ENCODE data around the gene IFIH1.

The IFIH1 gene

GRCh38 chr2:162256591-162256991 is 61.9 kb downstream of the IFIH1 start:
- DNase-seq: no peak

GRCh38 chr2:162254236-162254871 is 64.1 kb downstream of the IFIH1 start:
- DNase-seq: no peak

- no peak for DNase-seq
These were observed 65.0 kb downstream of the IFIH1 start for GRCh38 chr2:162253435-162253834.

DNA sequence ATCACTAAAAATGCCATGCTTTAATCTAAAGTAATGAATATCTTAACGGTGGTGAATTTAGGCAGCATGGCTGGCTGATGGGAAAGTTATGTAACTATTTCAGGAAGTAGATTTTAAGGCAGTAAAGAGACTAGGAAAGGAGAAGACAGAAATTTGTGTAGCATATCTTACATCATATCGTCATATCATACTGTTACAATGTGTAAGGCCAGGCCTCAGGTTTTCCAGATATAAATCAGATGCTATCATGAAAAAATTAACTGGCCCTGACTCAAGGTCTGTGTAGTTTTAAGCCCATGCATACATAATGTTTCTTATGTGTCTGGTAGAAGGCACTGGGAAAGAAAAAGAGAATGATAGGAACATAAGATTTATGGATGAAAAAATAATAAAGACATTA is 66.3 kb downstream of the IFIH1 start:
- DNase-seq: no peak

- DNase-seq: no peak
These were observed 72.7 kb downstream of the IFIH1 start for GRCh38 chr2:162245781-162246180.

DNA sequence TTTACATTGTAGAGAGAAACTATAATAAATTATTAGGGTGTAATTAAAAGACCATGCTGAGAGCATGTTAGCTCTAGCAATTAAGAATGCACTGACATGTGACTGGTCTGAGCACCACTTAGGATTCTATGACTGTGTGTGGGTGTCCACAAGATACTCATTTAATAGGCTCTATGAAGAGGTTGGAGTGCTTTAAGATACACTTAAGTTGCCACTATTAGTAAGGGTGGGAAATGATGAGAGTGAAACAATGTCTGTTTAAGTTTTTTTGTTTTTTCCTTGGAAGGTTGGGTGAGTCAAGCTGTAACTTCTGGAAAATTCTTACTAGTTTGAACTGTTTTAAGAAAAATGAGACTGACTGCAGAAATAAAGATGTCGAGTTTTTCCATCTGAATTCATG is 73.4 kb downstream of the IFIH1 start:
- no peak for DNase-seq

- no peak for DNase-seq
These were observed 73.9 kb downstream of the IFIH1 start for GRCh38 chr2:162244541-162245031.

- DNase-seq: no peak
These were observed 74.8 kb downstream of the IFIH1 start for GRCh38 chr2:162243715-162244114.

GRCh38 chr2:162243294-162243693 is 75.2 kb downstream of the IFIH1 start, which contains the start of gene FAP:
FAP (minus strand) TSS chr2:162243445; CDS start chr2:162243327, 118 bp downstream.
- peak; percentile 52 for DNase-seq

GRCh38 chr2:162242586-162243280 is 75.8 kb downstream of the IFIH1 start:
- DNase-seq: no peak

- no peak for DNase-seq
These were observed 76.9 kb downstream of the IFIH1 start for GRCh38 chr2:162241571-162241970.

DNA sequence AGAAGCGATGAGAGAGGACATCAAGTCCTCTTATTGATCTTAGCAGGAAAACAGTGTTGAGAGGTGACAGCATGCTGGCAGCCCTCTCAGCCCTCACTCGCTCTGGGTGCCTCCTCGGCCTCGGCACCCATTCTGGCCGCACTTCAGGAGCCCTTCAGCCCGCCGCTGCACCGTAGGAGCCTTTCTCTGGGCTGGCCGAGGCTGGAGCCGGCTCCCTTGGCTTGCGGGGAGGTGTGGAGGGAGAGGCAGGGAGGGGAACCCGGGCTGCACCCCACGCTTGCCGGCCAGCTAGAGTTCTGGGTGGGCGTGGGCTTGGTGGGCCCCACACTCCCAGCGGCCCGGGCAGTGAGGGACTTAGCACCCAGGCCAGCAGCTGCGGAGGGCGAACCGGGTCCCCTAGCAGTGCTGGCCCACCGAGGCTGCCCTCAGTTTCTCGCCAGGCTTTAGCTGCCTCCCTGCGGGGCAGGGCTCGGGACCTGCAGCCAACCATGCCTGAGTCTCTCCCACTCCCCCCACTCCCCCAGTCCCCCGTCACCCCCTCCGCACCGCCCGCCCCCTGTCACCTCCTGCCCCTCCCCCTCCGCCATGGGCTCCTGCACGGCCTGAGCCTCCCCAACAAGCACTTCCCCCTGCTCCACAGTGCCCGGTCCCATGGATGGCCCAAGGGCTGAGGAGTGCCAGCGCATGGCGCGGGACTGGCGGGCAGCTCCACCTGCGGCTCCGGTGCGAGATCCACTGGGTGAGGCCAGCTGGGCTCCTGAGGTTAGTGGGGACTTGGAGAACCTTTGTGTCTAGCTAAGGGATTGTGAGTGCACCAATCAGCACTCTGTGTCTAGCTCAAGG is 83.6 kb downstream of the IFIH1 start:
- DNase-seq: no peak

DNA sequence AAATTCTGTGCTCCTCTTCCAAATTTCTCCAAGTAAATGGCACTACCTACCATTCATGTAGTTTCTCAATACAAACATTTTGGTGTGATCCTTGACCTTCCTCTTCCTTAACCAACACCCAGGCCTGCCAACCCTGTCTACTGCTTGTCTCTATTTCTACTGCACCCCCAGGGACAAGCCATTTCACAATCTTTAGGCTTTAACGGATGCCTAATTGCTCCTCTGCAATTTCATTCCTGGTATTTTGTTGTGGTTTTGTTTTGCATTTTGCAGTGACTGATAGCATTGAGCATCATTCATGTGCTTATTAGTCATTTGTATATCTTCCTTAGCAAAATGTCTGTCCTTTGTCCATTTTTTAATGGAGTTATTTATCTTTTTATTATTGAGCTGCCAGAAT is 85.3 kb downstream of the IFIH1 start:
- no peak for DNase-seq

DNA sequence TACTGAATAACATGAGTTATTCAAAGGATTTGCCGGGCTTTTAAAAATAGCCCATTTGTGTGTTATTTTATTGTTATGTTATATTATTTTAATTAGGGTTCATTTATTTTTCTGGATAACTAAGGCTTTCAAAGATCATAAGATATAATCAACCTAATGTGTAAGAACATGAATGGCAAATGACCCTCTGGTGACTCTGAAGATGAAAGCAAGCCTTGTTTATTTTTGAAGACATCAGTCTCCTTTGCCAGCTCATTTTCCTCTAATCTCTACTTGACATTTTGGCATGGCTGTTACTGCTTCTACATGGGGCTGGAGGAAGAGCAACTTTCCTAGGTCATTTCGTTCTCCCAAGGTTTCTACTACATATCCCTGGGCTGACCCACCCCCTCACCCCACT is 85.8 kb downstream of the IFIH1 start:
- DNase-seq: no peak

GRCh38 chr2:162232027-162232426 is 86.5 kb downstream of the IFIH1 start:
- DNase-seq: no peak

DNA sequence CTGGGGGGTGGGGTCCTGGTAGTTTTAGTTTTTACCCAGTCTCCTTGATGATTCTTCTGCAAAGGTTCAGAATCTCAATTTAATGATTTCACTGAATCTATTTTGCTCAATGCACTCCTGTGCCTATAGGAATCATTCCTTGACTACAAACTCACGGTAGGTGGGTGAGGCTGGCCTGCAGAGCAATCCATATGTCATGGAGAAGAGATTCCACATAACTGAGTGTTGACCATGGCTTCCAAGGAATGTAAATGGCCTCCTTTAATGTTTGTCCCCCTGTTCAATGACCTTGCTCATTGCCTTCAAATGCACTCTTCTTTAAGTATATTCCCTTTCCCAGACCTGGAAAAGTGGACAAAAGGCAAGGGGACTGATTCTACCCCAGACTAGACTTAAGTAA is 87.7 kb downstream of the IFIH1 start:
- no peak for DNase-seq

- no peak for DNase-seq
These were observed 91.6 kb downstream of the IFIH1 start for GRCh38 chr2:162226836-162227235.

DNA sequence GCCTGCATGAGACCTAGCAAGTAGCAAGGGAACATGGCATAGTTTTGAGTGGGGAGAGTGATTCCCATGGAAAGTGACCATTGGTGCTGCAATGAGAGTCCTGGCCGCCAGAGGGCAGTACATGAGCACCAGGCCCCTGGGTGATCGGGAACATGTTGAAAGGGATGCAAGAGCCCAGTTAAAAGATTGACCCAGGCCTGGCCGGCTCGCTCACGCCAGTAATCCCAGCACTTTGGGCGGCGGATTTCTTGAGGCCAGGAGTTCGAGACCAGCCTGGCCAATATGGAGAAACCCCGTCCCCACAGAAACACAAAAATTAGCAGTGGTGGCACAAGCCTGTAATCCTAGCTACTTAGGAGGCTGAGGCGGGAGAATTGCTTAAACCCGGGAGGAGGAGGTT is 97.4 kb downstream of the IFIH1 start:
- peak; percentile 11 for DNase-seq

GRCh38 chr2:162220368-162220767 is 98.1 kb downstream of the IFIH1 start:
- no peak for DNase-seq

- DNase-seq: no peak
These were observed 99.1 kb downstream of the IFIH1 start for GRCh38 chr2:162219426-162219825.

GRCh38 chr2:162217598-162217997 is 100.9 kb downstream of the IFIH1 start:
- DNase-seq: no peak

All from NCI-H446 treated with DMSO at 0.1 percent for 48 hours (cell line).